ENCODE measurements around the gene SAMD10. TPM values are rescaled to one million over a fixed set of nuclear protein-coding genes. Genes with fewer than 3 reads are reported as not detected.
"Not testable (repeated sequence)": the region's sequence is repeated elsewhere in the genome, so short reads cannot be mapped to it uniquely, and the experiment has no call there.

Gene SAMD10
- total RNA-seq, 2 donors from 2014 or later = 33.3 to 33.6 TPM

DNA sequence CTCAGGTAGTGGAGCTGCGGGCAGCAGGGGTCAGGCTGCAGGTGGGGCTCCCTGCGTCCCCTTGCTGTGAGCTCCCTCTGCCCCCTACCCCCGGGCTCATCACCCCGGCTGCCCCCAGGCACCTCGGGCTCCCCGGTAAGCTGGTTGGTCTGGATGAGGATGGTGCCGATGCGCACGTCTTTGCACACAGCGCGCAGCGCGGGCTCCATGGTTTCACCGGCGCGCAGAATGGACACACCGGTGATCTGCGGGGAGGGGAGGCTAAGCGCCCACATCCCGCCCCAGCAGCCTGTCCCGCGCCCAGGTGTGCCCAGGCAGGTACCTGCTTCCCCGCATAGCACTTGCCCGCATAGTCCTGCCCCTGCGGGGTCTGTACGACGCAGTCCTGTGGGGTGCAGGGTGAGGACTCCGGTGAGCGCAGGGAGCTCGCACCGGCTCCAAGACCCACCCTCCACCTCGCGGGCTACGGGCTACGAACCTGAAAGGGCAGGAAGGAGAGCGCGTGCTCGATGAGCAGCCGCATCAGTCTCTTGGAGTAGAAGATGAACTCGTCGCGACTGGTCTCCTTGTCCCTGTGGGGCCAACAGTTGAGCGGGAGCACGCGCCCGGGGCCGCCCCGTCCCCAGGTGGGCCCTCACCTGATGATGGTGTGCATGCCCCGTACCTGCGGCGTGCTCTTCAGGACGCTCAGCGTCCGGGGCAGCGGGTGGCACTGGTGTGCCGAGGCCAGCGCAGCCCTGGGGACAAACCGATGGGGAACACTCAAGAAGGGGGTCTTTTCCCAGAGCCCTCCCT is 38.8 kb downstream of the SAMD10 start:
- H3K4me3 Mint-ChIP-seq = peak overlapping the region; percentile 55
- no peaks in the 10 kb centered on the region for H3K27me3 Mint-ChIP-seq
- H3K27ac Mint-ChIP-seq = peak overlapping the region in 1 of 2 donors; percentile 49
- no peak for DNase-seq (ENCODE audit: low spot score)
- no peaks in the 10 kb centered on the region for H3K9me3 Mint-ChIP-seq
- ATAC-seq = no peak
- H3K36me3 Mint-ChIP-seq = no peaks in the 10 kb centered on the region
- peaks cover 14% of the 10 kb centered on the region in 2 donors for H3K4me1 Mint-ChIP-seq (ENCODE audit: low read depth in 2 of 2)

DNA sequence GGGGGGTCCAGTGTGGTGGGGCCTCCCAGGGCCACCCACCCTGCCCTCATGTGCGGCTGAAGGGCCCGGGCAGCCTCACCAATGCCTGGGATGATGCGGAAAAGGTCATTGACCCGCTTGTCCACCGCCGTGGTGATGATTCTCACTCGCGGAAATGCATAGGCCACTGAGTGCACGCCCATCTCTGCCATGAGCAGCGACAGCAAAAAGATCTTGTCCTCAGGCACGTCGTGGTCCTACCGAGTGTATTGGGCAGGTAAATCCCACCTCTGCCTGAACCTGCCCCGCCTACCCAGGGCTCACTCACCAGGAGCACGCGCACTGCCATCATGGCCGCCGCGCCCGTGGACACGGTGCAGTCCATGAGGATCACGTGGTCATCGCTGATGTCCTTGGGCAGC is 39.4 kb downstream of the SAMD10 start:
- Mint-ChIP-seq H3K27ac (no peak overlapping the region), H3K4me1 (ENCODE audit: low read depth in 2 of 2) (peaks cover 14 to 17% of the 10 kb centered on the region in 2 donors), H3K27me3 (no peaks in the 10 kb centered on the region), H3K36me3 (no peaks in the 10 kb centered on the region), H3K4me3 (no peak overlapping the region), H3K9me3 (no peaks in the 10 kb centered on the region)
- no peak for DNase-seq (ENCODE audit: low spot score)
- no peak for ATAC-seq

DNA sequence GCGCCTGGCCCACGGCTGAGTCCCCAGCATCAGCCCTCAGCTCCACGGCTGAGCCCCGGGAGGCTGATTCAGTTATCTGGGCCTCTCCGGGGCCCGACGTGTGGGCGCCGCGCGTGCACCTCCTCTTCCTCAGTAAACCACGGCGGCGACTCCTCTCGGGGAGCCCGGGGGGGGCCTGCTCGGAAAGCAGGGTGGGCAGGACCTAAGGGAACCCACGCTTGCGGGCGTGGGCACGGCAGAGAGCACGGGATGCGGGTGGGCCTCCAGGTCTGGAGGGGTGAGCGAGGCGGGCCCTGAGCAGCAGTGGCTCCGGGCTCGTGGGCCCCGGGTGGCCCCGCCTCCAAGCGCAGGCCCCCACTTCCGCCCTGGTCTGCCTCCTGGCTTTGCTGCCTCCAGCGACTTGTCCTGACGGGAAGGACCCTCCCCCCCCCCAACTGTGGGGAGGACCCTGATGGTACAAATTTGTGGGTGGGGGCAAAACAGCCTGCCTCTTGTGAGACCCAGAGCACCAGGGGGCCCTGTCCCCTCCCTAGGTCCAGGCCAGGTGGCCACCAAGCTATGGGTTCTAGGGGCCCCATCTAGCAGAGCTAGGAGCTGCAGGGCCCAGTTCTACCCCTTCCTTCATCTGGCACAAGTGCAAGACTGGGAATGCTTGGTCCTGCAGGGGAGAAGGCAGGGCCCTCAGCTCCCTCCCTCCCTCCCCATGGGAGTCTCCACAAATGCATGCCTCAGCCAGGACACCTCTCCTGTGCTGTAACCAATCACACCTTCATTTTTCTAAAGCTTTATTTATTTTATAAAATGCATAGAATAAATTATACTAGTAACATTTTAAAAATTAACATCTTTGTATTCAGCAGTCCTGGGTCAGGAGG is 40.1 kb downstream of the SAMD10 start:
- ATAC-seq (no peak), DNase-seq (ENCODE audit: low spot score) (no peak)
- Mint-ChIP-seq H3K27me3 (no peaks in the 10 kb centered on the region), H3K4me3 (no peak overlapping the region), H3K36me3 (no peaks in the 10 kb centered on the region), H3K4me1 (ENCODE audit: low read depth in 2 of 2) (peaks cover 14 to 19% of the 10 kb centered on the region in 2 donors), H3K27ac (no peak overlapping the region), H3K9me3 (no peaks in the 10 kb centered on the region)

DNA sequence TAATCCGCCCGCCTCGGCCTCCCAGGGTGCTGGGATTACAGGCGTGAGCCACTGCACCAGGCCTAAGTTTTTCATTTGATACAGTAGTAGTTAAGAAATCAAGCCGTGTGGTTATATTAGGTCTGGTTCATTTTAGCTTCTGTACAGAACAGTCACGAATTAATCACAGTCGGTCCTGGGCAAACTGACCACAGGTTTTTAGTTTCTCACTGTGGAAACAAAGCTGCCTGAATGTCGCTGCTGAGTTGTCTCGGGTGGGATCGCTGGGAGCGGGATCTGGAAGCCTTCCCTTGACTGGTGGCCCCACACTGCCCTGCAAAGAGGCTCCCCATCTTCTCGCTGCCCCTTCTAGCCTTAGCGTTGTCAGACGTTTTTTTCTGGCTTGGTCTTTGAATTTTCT is 41.8 kb downstream of the SAMD10 start:
- Mint-ChIP-seq H3K36me3 (no peaks in the 10 kb centered on the region), H3K27ac (no peak overlapping the region), H3K9me3 (no peaks in the 10 kb centered on the region), H3K27me3 (no peaks in the 10 kb centered on the region), H3K4me3 (no peak overlapping the region), H3K4me1 (ENCODE audit: low read depth in 2 of 2) (peaks cover 14 to 19% of the 10 kb centered on the region in 2 donors)
- ATAC-seq = no peak
- no peak for DNase-seq (ENCODE audit: low spot score)

DNA sequence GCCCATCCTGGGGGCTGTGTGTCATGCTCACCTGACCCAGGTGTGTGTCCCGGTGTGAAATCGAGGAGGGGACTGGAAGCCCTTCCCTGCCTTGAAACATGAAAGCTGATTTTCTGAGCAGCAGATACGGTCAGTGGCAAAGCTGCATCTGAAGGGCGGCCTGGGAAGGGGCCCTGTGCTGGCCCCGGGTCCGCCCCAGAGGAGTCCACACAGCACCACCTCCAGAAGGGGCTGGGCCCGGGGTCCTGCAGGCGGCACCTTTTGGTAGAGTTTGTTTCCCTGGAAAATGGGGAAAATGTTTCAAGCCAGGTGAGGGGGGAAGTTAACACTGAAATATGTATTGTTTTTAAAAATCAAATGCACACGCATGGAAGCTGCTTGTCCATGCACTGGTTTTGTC is 44.0 kb downstream of the SAMD10 start:
- no peak for ATAC-seq
- Mint-ChIP-seq H3K9me3 (no peaks in the 10 kb centered on the region), H3K27ac (no peak overlapping the region), H3K4me3 (no peak overlapping the region), H3K4me1 (ENCODE audit: low read depth in 2 of 2) (peaks cover 0 to 9% of the 10 kb centered on the region in 2 donors), H3K27me3 (no peaks in the 10 kb centered on the region), H3K36me3 (no peaks in the 10 kb centered on the region)
- DNase-seq (ENCODE audit: low spot score) = no peak

DNA sequence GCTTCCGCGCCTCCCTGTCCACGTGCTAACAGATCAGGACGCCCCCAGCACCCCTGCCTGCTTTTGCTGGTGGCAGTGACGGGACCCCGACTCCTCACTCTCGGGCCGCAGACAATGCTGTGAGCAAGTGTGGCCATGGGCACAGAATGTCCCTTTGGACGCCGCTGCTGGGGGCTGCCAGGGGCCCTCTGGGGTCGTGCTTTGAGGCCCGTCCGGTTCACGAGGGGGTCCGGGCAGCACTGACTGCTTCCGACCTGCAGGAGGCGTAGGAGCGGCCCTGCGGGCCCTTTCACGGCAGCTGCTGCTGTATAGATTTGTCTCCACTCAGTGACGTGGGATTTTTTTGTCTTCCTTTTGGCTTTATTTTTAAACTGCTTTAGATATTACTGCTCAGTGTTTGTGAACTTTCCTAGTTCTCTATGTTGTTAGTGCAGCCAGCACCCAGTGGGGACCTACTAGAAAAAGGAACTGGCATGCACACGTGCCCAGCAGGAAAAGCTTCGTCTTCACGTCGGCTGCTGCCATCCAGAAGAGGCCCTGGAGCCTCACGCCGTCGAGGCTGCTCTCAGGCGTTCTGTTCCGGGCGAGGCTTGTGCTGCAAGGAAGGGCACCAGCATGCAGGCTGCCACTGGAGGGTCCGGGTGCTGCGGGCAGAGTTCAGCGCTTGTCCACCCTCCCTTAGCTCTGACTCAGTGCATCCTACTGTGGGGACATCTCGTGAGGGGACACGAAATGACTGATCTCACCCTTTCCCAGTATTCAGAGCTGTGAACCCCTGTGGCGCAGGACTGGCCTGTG is 45.0 kb downstream of the SAMD10 start:
- Mint-ChIP-seq H3K4me3 (no peak overlapping the region), H3K9me3 (no peaks in the 10 kb centered on the region), H3K36me3 (no peaks in the 10 kb centered on the region), H3K27ac (no peak overlapping the region), H3K4me1 (ENCODE audit: low read depth in 2 of 2) (peaks cover 0 to 9% of the 10 kb centered on the region in 2 donors), H3K27me3 (no peaks in the 10 kb centered on the region)
- DNase-seq (ENCODE audit: low spot score) (no peak), ATAC-seq (no peak)

DNA sequence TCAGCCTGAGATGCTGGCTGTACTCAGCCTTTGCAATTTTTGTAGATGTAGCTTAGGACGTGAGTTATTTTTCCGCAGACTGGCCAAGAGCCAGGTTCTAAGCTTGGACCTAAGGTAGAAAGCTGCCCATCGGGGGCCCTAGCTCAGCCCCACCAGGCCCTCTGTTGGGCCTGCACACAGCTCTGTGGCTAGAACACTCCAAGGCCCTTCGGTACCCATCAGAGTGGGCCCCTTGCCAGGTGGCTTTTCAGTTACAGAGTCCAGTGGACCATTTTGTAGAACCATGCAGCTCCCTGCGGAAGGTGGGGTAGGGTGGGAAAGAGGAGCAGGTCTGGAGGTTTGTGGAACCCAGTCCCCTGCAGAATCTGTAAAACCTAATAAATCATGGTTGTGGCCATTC is 45.8 kb downstream of the SAMD10 start:
- DNase-seq (ENCODE audit: low spot score) (no peak), ATAC-seq (no peak)
- H3K4me3 Mint-ChIP-seq = no peak overlapping the region

DNA sequence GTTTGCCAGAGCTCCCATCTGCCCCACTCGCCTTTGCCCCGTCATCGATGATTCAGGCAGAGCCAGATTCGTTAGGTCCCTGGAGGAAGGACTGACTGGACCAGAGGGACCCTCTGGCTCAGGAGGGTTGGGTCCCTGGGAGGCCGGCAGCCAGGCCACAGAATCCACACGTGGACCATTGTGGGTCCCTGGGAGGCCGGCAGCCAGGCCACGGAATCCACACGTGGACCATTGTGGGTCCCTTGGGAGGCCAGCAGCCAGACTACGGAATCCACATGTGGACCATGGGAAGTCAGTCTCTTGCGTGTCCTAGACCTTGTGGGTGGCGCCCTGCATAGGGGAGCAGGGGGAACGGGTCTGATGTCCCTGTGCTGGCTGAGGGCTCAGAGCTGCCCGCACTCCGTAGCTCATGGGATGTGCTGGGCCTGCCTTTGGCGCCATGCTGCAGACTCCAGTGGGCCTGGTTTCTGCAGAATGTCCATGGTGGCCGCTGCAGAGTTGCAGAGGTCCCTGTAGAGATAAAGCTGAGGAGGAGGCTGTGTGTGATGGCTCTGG is 46.8 kb downstream of the SAMD10 start:
- H3K27ac Mint-ChIP-seq = no peak overlapping the region
- H3K27me3 Mint-ChIP-seq = no peaks in the 10 kb centered on the region
- H3K36me3 Mint-ChIP-seq = peaks cover 10% of the 10 kb centered on the region
- ATAC-seq = no peak
- no peak for DNase-seq (ENCODE audit: low spot score)
- no peak overlapping the region for H3K4me3 Mint-ChIP-seq
- H3K4me1 Mint-ChIP-seq (ENCODE audit: low read depth in 2 of 2) = peaks cover 0 to 9% of the 10 kb centered on the region in 2 donors
- H3K9me3 Mint-ChIP-seq = no peaks in the 10 kb centered on the region

More for the DNA sequence above, 45.8 kb downstream of the SAMD10 start:
- Mint-ChIP-seq H3K9me3 (no peaks in the 10 kb centered on the region), H3K27me3 (no peaks in the 10 kb centered on the region), H3K36me3 (peaks cover 4% of the 10 kb centered on the region), H3K27ac (no peak overlapping the region), H3K4me1 (ENCODE audit: low read depth in 2 of 2) (peaks cover 0 to 9% of the 10 kb centered on the region in 2 donors)

DNA sequence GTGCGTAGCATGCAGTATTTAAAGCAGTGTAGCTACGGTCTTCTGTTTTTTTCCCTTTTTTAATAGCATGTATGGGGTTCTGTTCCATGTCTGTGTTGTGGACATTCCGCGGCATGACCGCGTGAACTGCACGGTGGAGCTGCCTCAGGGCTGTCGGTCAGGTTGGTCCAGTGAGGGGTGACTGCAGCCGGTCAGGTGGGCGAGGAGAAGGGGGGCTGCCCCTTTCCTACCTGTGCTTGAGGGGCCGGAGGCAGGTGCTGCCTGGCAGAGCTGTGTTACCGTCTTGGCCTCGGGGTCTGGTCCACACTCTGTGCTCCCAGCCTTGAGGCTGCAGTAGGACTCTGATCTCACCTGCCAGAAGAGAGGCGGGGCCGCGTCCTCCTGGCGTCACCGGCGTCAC is 47.7 kb downstream of the SAMD10 start:
- ATAC-seq = no peak
- H3K9me3 Mint-ChIP-seq = no peaks in the 10 kb centered on the region
- peaks cover 10% of the 10 kb centered on the region for H3K36me3 Mint-ChIP-seq
- no peak for DNase-seq (ENCODE audit: low spot score)
- no peaks in the 10 kb centered on the region for H3K27me3 Mint-ChIP-seq
- H3K4me1 Mint-ChIP-seq (ENCODE audit: low read depth in 2 of 2) = peaks cover 0 to 13% of the 10 kb centered on the region in 2 donors
- no peak overlapping the region for H3K27ac Mint-ChIP-seq
- no peak overlapping the region for H3K4me3 Mint-ChIP-seq

DNA sequence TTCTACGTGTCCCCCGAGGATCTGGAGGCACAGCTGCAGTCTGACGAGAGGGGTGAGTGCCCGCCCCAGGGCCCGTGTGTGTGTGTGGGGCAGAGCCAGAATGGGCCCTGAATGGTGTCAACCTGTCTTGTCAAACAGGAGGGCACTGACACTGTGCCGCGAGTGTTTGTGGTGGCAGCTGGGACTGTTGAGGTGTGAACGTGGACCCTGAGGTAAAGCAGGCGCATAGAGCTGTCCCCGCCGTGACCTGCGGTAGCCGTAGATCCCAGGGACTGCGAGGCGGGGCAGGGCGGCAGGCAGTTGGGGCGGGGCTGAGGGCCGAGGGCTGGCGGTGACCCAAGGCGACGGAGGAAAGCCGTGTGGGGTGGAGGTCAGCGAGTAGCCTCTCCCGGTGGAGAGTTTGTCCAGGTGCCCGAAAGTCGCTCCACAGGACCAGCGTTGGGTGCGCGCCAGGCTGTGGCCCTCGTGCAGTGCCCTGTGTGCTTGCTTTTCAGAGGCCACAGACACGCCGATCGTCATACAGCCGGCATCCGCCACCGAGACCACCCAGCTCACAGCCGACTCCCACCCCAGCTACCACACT is 48.4 kb downstream of the SAMD10 start:
- DNase-seq (ENCODE audit: low spot score) = no peak
- Mint-ChIP-seq H3K36me3 (peaks cover 10% of the 10 kb centered on the region), H3K4me3 (no peak overlapping the region), H3K27ac (no peak overlapping the region), H3K27me3 (no peaks in the 10 kb centered on the region), H3K4me1 (ENCODE audit: low read depth in 2 of 2) (peaks cover 0 to 14% of the 10 kb centered on the region in 2 donors), H3K9me3 (no peaks in the 10 kb centered on the region)
- no peak for ATAC-seq

DNA sequence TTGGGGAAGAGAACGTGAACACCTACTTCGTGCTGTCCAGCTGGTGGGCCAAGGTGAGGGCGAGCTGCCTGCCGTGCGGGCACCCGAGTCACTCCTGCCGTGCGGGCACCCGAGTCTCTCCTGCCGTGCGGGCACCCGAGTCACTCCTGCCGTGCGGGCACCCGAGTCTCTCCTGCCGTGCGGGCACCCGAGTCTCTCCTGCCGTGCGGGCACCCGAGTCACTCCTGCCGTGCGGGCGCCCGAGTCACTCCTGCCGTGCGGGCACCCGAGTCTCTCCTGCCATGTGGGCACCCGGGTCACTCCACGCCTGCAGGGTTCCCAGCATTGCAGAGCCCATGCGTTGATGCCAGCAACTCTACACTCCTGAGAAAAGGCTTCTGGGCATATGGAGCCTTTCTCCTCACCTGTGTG is 50.0 kb downstream of the SAMD10 start:
- ATAC-seq; H3K4me1 Mint-ChIP-seq (ENCODE audit: low read depth in 2 of 2); H3K36me3 Mint-ChIP-seq; H3K27ac Mint-ChIP-seq; H3K4me3 Mint-ChIP-seq; H3K9me3 Mint-ChIP-seq; H3K27me3 Mint-ChIP-seq; DNase-seq (ENCODE audit: low spot score): not testable (repeated sequence)

DNA sequence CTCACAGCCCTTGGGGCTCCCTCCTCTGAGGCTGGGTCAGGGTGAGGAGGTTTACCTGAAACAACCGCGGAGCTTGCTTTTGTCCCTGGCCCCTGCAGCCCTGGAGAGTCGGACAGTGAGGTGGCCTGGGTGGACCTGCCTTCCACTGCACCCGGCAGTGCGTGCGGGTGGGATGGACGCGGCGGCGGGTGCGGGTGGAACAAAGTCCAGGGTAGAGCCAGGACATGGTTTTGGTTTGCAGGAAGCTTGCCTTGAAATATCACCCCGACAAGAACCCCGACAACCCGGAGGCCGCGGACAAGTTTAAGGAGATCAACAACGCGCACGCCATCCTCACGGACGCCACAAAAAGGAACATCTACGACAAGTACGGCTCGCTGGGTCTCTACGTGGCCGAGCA is 50.4 kb downstream of the SAMD10 start:
- Mint-ChIP-seq H3K36me3 (peaks cover 10% of the 10 kb centered on the region), H3K4me3 (no peak overlapping the region), H3K9me3 (no peaks in the 10 kb centered on the region), H3K27ac (no peak overlapping the region), H3K4me1 (ENCODE audit: low read depth in 2 of 2) (peaks cover under 1 to 8% of the 10 kb centered on the region in 2 donors), H3K27me3 (no peaks in the 10 kb centered on the region)
- DNase-seq (ENCODE audit: low spot score) (no peak), ATAC-seq (no peak)

DNA sequence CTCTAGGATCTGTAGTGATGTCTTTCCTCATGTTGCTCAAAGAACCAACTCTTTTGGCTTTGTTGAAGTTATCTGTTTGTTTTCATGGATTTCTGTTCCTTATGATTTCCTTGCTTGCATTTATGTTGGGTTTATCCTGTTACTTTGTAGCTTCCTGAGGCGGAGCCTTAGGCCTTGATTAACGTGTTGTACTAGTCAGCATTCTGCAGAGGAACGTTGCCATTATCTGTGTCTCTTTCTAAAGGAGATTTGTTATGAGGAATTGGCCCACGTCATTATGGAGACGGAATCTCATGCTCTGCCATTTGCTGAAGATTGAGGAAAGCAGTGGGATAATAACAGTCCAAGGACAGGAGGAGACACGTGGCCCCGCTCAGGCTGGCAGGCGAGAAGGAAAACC is 53.1 kb downstream of the SAMD10 start:
- peaks cover 6 to 11% of the 10 kb centered on the region in 2 donors for H3K4me1 Mint-ChIP-seq (ENCODE audit: low read depth in 2 of 2)
- H3K27ac Mint-ChIP-seq = no peak overlapping the region
- no peak overlapping the region for H3K4me3 Mint-ChIP-seq
- no peaks in the 10 kb centered on the region for H3K9me3 Mint-ChIP-seq
- DNase-seq (ENCODE audit: low spot score) = no peak
- no peak for ATAC-seq
- peaks cover 10% of the 10 kb centered on the region for H3K36me3 Mint-ChIP-seq
- H3K27me3 Mint-ChIP-seq = no peaks in the 10 kb centered on the region

Measured in natural killer cell treated with Interleukin-12 subunit alpha and Interleukin-12 subunit beta and Interleukin-15 and Interleukin-18, amount 100 ng/mL, for 72 hours (primary cell).